Middle frontal gyrus (tissue), 1 donor: Measurements from ENCODE around the gene ZGLP1.

ENCODE experiments used
- DNase-seq: peaks from one replicate; pipeline ENCODE4 v3.0.0-alpha.2; 2015; ENCODE audit warnings: low spot score; ENCODE audit errors: extremely low spot score

Gene ZGLP1

GRCh38 chr19:10328558-10329429 lies 19.2 kb upstream of the ZGLP1 start:
- no peak for DNase-seq

GRCh38 chr19:10327793-10328192 lies 18.2 kb upstream of the ZGLP1 start:
- no peak for DNase-seq

- no peak for DNase-seq
Measured at GRCh38 chr19:10325732-10326131, 16.1 kb upstream of the ZGLP1 start.

- no peak for DNase-seq
Measured at GRCh38 chr19:10321874-10322835, 12.5 kb upstream of the ZGLP1 start.

- DNase-seq, result no peak
Measured at GRCh38 chr19:10321417-10321797, 11.8 kb upstream of the ZGLP1 start.

- DNase-seq, result no peak
Measured at GRCh38 chr19:10320602-10321416, 11.2 kb upstream of the ZGLP1 start.

- DNase-seq, result no peak
Measured at GRCh38 chr19:10318807-10319682, 9.4 kb upstream of the ZGLP1 start.

GRCh38 chr19:10317857-10318462 lies 8.3 kb upstream of the ZGLP1 start:
- DNase-seq, result no peak

- no peak for DNase-seq
Measured at GRCh38 chr19:10317045-10317856, 7.6 kb upstream of the ZGLP1 start.

GRCh38 chr19:10316229-10317044 lies 6.8 kb upstream of the ZGLP1 start:
- no peak for DNase-seq

- peak; percentile 72 for DNase-seq
Measured at GRCh38 chr19:10315335-10316214, 6.0 kb upstream of the ZGLP1 start, which contains the start of gene FDX2. Gene FDX2 (minus strand): TSS chr19:10316015. CDS start chr19:10315996, 19 bp downstream.

GRCh38 chr19:10306327-10306726 lies 3.3 kb downstream of the ZGLP1 start:
- no peak for DNase-seq

- peak; percentile 43 for DNase-seq
Measured at GRCh38 chr19:10305139-10305806, 4.3 kb downstream of the ZGLP1 start.

GRCh38 chr19:10299545-10300458 lies 9.8 kb downstream of the ZGLP1 start:
- DNase-seq, result no peak

GRCh38 chr19:10295847-10296591 lies 13.6 kb downstream of the ZGLP1 start:
- no peak for DNase-seq
